HEK293 (cell line): ENCODE data around the gene APOLD1.

ENCODE experiments used
- CTCF ChIP-seq: fragments of 450-650 bp; formaldehyde crosslinking; IDR thresholded peaks from 2 replicates; pipeline ENCODE4 v1.5.1; 2016; ENCODE audit warnings: missing biosample characterization, missing genetic modification characterization
- FEZF1 ChIP-seq: fragments of 450-650 bp; formaldehyde crosslinking; IDR thresholded peaks from 2 replicates; pipeline ENCODE4 v1.5.1; 2016; ENCODE audit warnings: missing biosample characterization, missing genetic modification characterization
- GLIS1 ChIP-seq: fragments of 450-650 bp; formaldehyde crosslinking; IDR thresholded peaks from 2 replicates; pipeline ENCODE4 v1.5.1; 2016; ENCODE audit warnings: missing biosample characterization, missing genetic modification characterization
- KLF9 ChIP-seq: fragments of 450-650 bp; formaldehyde crosslinking; IDR thresholded peaks from 2 replicates; pipeline ENCODE4 v1.5.1; 2016; ENCODE audit warnings: missing biosample characterization, missing genetic modification characterization, low read depth
- OSR2 ChIP-seq: fragments of 450-650 bp; formaldehyde crosslinking; IDR thresholded peaks from 2 replicates; pipeline ENCODE4 v1.5.1; 2016; ENCODE audit warnings: missing biosample characterization, missing genetic modification characterization
- PBX3 ChIP-seq: sonication (generic); formaldehyde crosslinking; IDR thresholded peaks from 2 replicates; pipeline ENCODE4 v1.8.1; 2022; ENCODE audit warnings: mild to moderate bottlenecking, moderate library complexity, missing genetic modification reagents
- SCRT1 ChIP-seq: fragments of 450-650 bp; formaldehyde crosslinking; IDR thresholded peaks from 2 replicates; pipeline ENCODE4 v1.5.1; 2016; ENCODE audit warnings: missing biosample characterization, missing genetic modification characterization, borderline replicate concordance
- SCRT2 ChIP-seq: fragments of 450-650 bp; formaldehyde crosslinking; IDR thresholded peaks from 2 replicates; pipeline ENCODE4 v1.5.1; 2016; ENCODE audit warnings: missing biosample characterization, missing genetic modification characterization
- SP7 ChIP-seq: fragments of 450-650 bp; formaldehyde crosslinking; IDR thresholded peaks from 2 replicates; pipeline ENCODE4 v1.5.1; 2016; ENCODE audit warnings: missing biosample characterization, missing genetic modification characterization
- ZBTB11 ChIP-seq: fragments of 450-650 bp; formaldehyde crosslinking; conservative IDR thresholded peaks from 2 replicates; pipeline ENCODE4 v1.5.1; 2016; ENCODE audit warnings: low read depth, missing biosample characterization, missing genetic modification characterization
- ZBTB20 ChIP-seq: fragments of 450-650 bp; formaldehyde crosslinking; IDR thresholded peaks from 2 replicates; pipeline ENCODE4 v1.5.1; 2016; ENCODE audit warnings: missing biosample characterization, missing genetic modification characterization
- ZFP69B ChIP-seq: fragments of 450-650 bp; formaldehyde crosslinking; IDR thresholded peaks from 2 replicates; pipeline ENCODE4 v1.5.1; 2016; ENCODE audit warnings: missing biosample characterization, missing genetic modification characterization
- ZIC2 ChIP-seq: fragments of 450-650 bp; formaldehyde crosslinking; IDR thresholded peaks from 2 replicates; pipeline ENCODE4 v1.5.1; 2016; ENCODE audit warnings: missing biosample characterization, missing genetic modification characterization
- ZNF10 ChIP-seq: fragments of 450-650 bp; formaldehyde crosslinking; IDR thresholded peaks from 2 replicates; pipeline ENCODE4 v1.5.1; 2017; ENCODE audit warnings: missing biosample characterization, missing genetic modification characterization
- ZNF133 ChIP-seq: fragments of 450-650 bp; formaldehyde crosslinking; IDR thresholded peaks from 2 replicates; pipeline ENCODE4 v1.5.1; 2016; ENCODE audit warnings: missing biosample characterization, missing genetic modification characterization
- ZNF2 ChIP-seq: fragments of 450-650 bp; formaldehyde crosslinking; IDR thresholded peaks from 2 replicates; pipeline ENCODE4 v1.5.1; 2016; ENCODE audit warnings: missing biosample characterization, missing genetic modification characterization
- ZNF426 ChIP-seq: fragments of 450-650 bp; formaldehyde crosslinking; IDR thresholded peaks from 2 replicates; pipeline ENCODE4 v1.5.1; 2017; ENCODE audit warnings: missing biosample characterization, missing genetic modification characterization, mild to moderate bottlenecking, inconsistent platforms, moderate library complexity
- ZNF544 ChIP-seq: fragments of 450-650 bp; formaldehyde crosslinking; IDR thresholded peaks from 2 replicates; pipeline ENCODE4 v1.5.0; 2017; ENCODE audit warnings: missing biosample characterization, missing genetic modification characterization
- ZNF600 ChIP-seq: fragments of 450-650 bp; formaldehyde crosslinking; IDR thresholded peaks from 2 replicates; pipeline ENCODE4 v1.5.1; 2016; ENCODE audit warnings: missing biosample characterization, missing genetic modification characterization
- ZNF610 ChIP-seq: fragments of 450-650 bp; formaldehyde crosslinking; IDR thresholded peaks from 2 replicates; pipeline ENCODE4 v1.5.1; 2016; ENCODE audit warnings: missing biosample characterization, missing genetic modification characterization, borderline replicate concordance
- ZNF623 ChIP-seq: fragments of 450-650 bp; formaldehyde crosslinking; IDR thresholded peaks from 2 replicates; pipeline ENCODE4 v1.5.1; 2016; ENCODE audit warnings: missing biosample characterization, missing genetic modification characterization
- ZNF624 ChIP-seq: fragments of 450-650 bp; formaldehyde crosslinking; IDR thresholded peaks from 2 replicates; pipeline ENCODE4 v1.5.1; 2017; ENCODE audit warnings: missing biosample characterization, missing genetic modification characterization
- ZNF639 ChIP-seq: fragments of 450-650 bp; formaldehyde crosslinking; IDR thresholded peaks from 2 replicates; pipeline ENCODE4 v1.5.1; 2016; ENCODE audit warnings: missing biosample characterization, missing genetic modification characterization
- ZNF658 ChIP-seq: fragments of 450-650 bp; formaldehyde crosslinking; IDR thresholded peaks from 2 replicates; pipeline ENCODE4; 2016; ENCODE audit warnings: missing biosample characterization, missing genetic modification characterization
- ZNF704 ChIP-seq: fragments of 450-650 bp; formaldehyde crosslinking; IDR thresholded peaks from 2 replicates; pipeline ENCODE4 v1.5.1; 2016; ENCODE audit warnings: missing biosample characterization, missing genetic modification characterization
- ZNF747 ChIP-seq: fragments of 450-650 bp; formaldehyde crosslinking; IDR thresholded peaks from 2 replicates; pipeline ENCODE4 v1.5.1; 2016; ENCODE audit warnings: missing biosample characterization, missing genetic modification characterization
- ZSCAN16 ChIP-seq: fragments of 450-650 bp; formaldehyde crosslinking; IDR thresholded peaks from 2 replicates; pipeline ENCODE4 v1.5.1; 2016; ENCODE audit warnings: missing biosample characterization, missing genetic modification characterization
- ZSCAN18 ChIP-seq: fragments of 450-650 bp; formaldehyde crosslinking; IDR thresholded peaks from 2 replicates; pipeline ENCODE4 v1.5.1; 2016; ENCODE audit warnings: missing biosample characterization, missing genetic modification characterization
- ZSCAN30 ChIP-seq: fragments of 450-650 bp; IDR thresholded peaks from 2 replicates; pipeline ENCODE4 v1.5.1; 2018; ENCODE audit warnings: missing biosample characterization, mild to moderate bottlenecking, missing genetic modification characterization, moderate library complexity
- ZXDB ChIP-seq: fragments of 450-650 bp; formaldehyde crosslinking; IDR thresholded peaks from 2 replicates; pipeline ENCODE4 v1.5.1; 2016; ENCODE audit warnings: missing biosample characterization, missing genetic modification characterization

Gene APOLD1

GRCh38 chr12:12791756-12792369 is 6.4 kb downstream of the APOLD1 start (continued):
- TF ChIP-seq SP7 (tag by site-specific recombination) (peak; percentile 47; the same call in 1 of the 2 replicates), ZBTB20 (tag by site-specific recombination) (peak; percentile 56; the same call in 1 of the 2 replicates), ZNF704 (no peak), ZNF426 (no peak), SCRT2 (tag by site-specific recombination) (peak; percentile 91), ZNF10 (tag by site-specific recombination) (0 out of 2 replicates have a peak, but pooled peaks have one; percentile 27), ZNF658 (tag by site-specific recombination) (no peak), ZNF639 (tag by site-specific recombination) (no peak), ZNF610 (tag by site-specific recombination) (no peak), ZNF623 (tag by site-specific recombination) (no peak), PBX3 (no peak), ZNF624 (tag by site-specific recombination) (no peak), ZIC2 (tag by site-specific recombination) (peak; percentile 19; the same call in 1 of the 2 replicates), ZNF133 (tag by site-specific recombination) (no peak), ZNF747 (tag by site-specific recombination) (no peak), ZXDB (tag by site-specific recombination) (peak; percentile 22; the same call in 1 of the 2 replicates), ZBTB11 (tag by site-specific recombination) (no peak), SCRT1 (tag by site-specific recombination) (peak; percentile 81; the same call in 1 of the 2 replicates), FEZF1 (peak; percentile 98), GLIS1 (tag by site-specific recombination) (no peak; the same call in 1 of the 2 replicates), ZNF2 (tag by site-specific recombination) (0 out of 2 replicates have a peak, but pooled peaks have one; percentile 18), ZSCAN30 (tag by site-specific recombination) (peak; percentile 31; the same call in 1 of the 2 replicates), ZSCAN16 (tag by site-specific recombination) (no peak), ZNF544 (tag by site-specific recombination) (no peak), OSR2 (tag by site-specific recombination) (peak; percentile 53), ZNF600 (peak; percentile 78), ZSCAN18 (tag by site-specific recombination) (no peak), KLF9 (tag by site-specific recombination) (no peak), CTCF (tag by site-specific recombination) (no peak), ZFP69B (tag by site-specific recombination) (no peak)
